HepG2 (cell line): ENCODE measurements around the gene CDH13. TPM values are rescaled to one million over a fixed set of nuclear protein-coding genes. Genes with fewer than 3 reads are reported as not detected.

ENCODE experiments used
- ATAC-seq: fragments of 200-7000 bp; cut with Tn5 transposase; 3 replicates; pipeline ENCODE4 v1.9.1; 2020; ENCODE audit warnings: mild to moderate bottlenecking, moderate library complexity
- BruUV-seq: library from RNA; stranded (reverse); fragments of 400-500 nt; replicated peaks from 2 replicates; lab custom pipeline; 2021; lab: Mats Ljungman, UMichigan
- CTCF ChIA-PET: fragments of 300-600 bp; formaldehyde crosslinking; extraction: SDS; loops from one replicate; lab custom pipeline; 2021; ENCODE audit warnings: low total read pairs, inconsistent platforms, low intra/inter-chr PET ratio; lab: Yijun Ruan, JAX
- POLR2A ChIA-PET: fragments of 350-600 bp; sonication (Branson Sonifier 250); formaldehyde crosslinking; loops from one replicate; lab custom pipeline; 2020; ENCODE audit warnings: antibody characterized with exemption, inconsistent platforms; lab: Yijun Ruan, JAX
- DNase-seq: peaks from one replicate; pipeline ENCODE4 v3.0.0-alpha.2; 2015; ENCODE audit warnings: low spot score
- FAIRE-seq: peaks from 3 replicates; lab custom pipeline; 2011; peaks lifted over from hg19 to GRCh38; lab: Jason Lieb, UNC
- H2AFZ ChIP-seq: one replicate; pipeline ENCODE4 v1.6.1; 2011; ENCODE audit warnings: low read length, inconsistent platforms
- H3K27ac ChIP-seq: fragments of 300-600 bp; 3 replicates; pipeline ENCODE4 v1.8.0; 2011; ENCODE audit warnings: mixed run types, mild to moderate bottlenecking, mixed read lengths, low read length, inconsistent platforms; ENCODE audit not compliant: insufficient read depth; ENCODE audit errors: extremely low read length
- H3K27me3 ChIP-seq, 2 experiments: fragments of 200-600 bp in 1 of 2; 2 replicates in 1 of 2; 3 replicates in 1 of 2; pipeline versions ENCODE4 v1.6.0 to v1.8.0; 2011; ENCODE audit warnings: low read length in 2 of 2, mild to moderate bottlenecking in 2 of 2, moderate library complexity in 2 of 2, inconsistent platforms in 1 of 2; ENCODE audit not compliant: insufficient read depth in 2 of 2, control insufficient read depth in 1 of 2
- H3K36me3 ChIP-seq, 2 experiments: fragments of 200-600 bp in 1 of 2; replicated peaks in 1 of 2; 2 replicates in 1 of 2; 3 replicates in 1 of 2; pipeline versions ENCODE4 v1.5.1 to v1.8.0; 2011; ENCODE audit warnings: low read length in 2 of 2, inconsistent platforms in 1 of 2; ENCODE audit not compliant: insufficient read depth in 2 of 2, control insufficient read depth in 1 of 2
- H3K4me1 ChIP-seq: 2 replicates; pipeline ENCODE4 v1.5.1; 2012; ENCODE audit warnings: low read length, inconsistent platforms; ENCODE audit not compliant: insufficient read depth
- H3K4me2 ChIP-seq: 2 replicates; pipeline ENCODE4 v1.6.0; 2011; ENCODE audit warnings: low read depth, low read length, inconsistent platforms
- H3K4me3 ChIP-seq, 3 experiments: fragments of 200-600 bp in 1 of 3; sonication (generic), shearing (Covaris generic) in 1 of 3; replicated peaks in 1 of 3; 2 replicates each; pipeline ENCODE4 v1.5.1; 2011 to 2016; ENCODE audit warnings: low read length in 3 of 3, inconsistent platforms in 2 of 3, low read depth in 2 of 3, mild to moderate bottlenecking in 2 of 3, control low read depth in 1 of 3, mixed read lengths in 1 of 3; ENCODE audit not compliant: insufficient read depth in 1 of 3
- H3K79me2 ChIP-seq: one replicate; pipeline ENCODE4 v1.6.1; 2011; ENCODE audit warnings: low read length, inconsistent platforms; ENCODE audit not compliant: insufficient read depth
- H3K9ac ChIP-seq: 2 replicates; pipeline ENCODE4 v1.6.0; 2011; ENCODE audit warnings: mild to moderate bottlenecking, low read depth, low read length, inconsistent platforms; ENCODE audit not compliant: insufficient read depth
- H3K9me3 ChIP-seq: 2 replicates; pipeline ENCODE4 v1.5.1; 2012; ENCODE audit warnings: mild to moderate bottlenecking, low read length
- H4K20me1 ChIP-seq: 2 replicates; pipeline ENCODE4 v1.6.0; 2011; ENCODE audit warnings: inconsistent platforms, mild to moderate bottlenecking, low read length, moderate library complexity; ENCODE audit not compliant: insufficient read depth
- ATF7 ChIP-seq, 2 experiments: fragments of 450-650 bp in 1 of 2; sonication (generic) in 1 of 2; formaldehyde crosslinking in 1 of 2; IDR thresholded peaks; 2 replicates each; pipeline versions ENCODE4 v1.4.0 to v1.6.1; 2016 to 2020; ENCODE audit warnings: antibody characterized with exemption in 1 of 2, mild to moderate bottlenecking in 1 of 2, missing genetic modification reagents in 1 of 2
- ELF4 ChIP-seq: sonication (generic); formaldehyde crosslinking; IDR thresholded peaks from 2 replicates; pipeline ENCODE4 v1.5.0; 2020; ENCODE audit warnings: missing genetic modification reagents, mild to moderate bottlenecking, moderate library complexity, borderline replicate concordance
- GZF1 ChIP-seq: sonication (generic); formaldehyde crosslinking; IDR thresholded peaks from 2 replicates; pipeline ENCODE4 v1.5.1; 2020; ENCODE audit warnings: mild to moderate bottlenecking, missing genetic modification reagents
- NFE2L2 ChIP-seq: fragments of 150-350 bp; IDR thresholded peaks from 2 replicates; pipeline ENCODE4 v1.6.1; 2014; ENCODE audit warnings: low read length
- SRF ChIP-seq: IDR thresholded peaks from 2 replicates; pipeline ENCODE4 v1.6.1; 2011; ENCODE audit warnings: mild to moderate bottlenecking, low read depth, low read length, moderate library complexity
- ZBTB40 ChIP-seq, 2 experiments: fragments of 450-650 bp in 1 of 2; sonication (generic) in 1 of 2; formaldehyde crosslinking in 1 of 2; IDR thresholded peaks; 2 replicates each; pipeline versions ENCODE4 v1.6.1 to v1.8.0; 2016 to 2022; ENCODE audit warnings: antibody characterized with exemption in 1 of 2, mild to moderate bottlenecking in 1 of 2, missing genetic modification reagents in 1 of 2
- ZNF383 ChIP-seq: sonication (generic); formaldehyde crosslinking; IDR thresholded peaks from 2 replicates; pipeline ENCODE4 v1.4.0; 2020; ENCODE audit warnings: missing genetic modification reagents, mild to moderate bottlenecking, borderline replicate concordance
- ZNF564 ChIP-seq: sonication (generic); formaldehyde crosslinking; IDR thresholded peaks from 2 replicates; pipeline ENCODE4 v1.8.1; 2023; ENCODE audit warnings: mild to moderate bottlenecking, missing genetic modification reagents
- ZNF572 ChIP-seq: sonication (generic); formaldehyde crosslinking; IDR thresholded peaks from 2 replicates; pipeline ENCODE4 v1.5.1; 2020; ENCODE audit warnings: mild to moderate bottlenecking, missing genetic modification reagents
- ZNF780A ChIP-seq: sonication (generic); formaldehyde crosslinking; IDR thresholded peaks from 2 replicates; pipeline ENCODE4 v1.8.0; 2022; ENCODE audit warnings: mild to moderate bottlenecking, missing genetic modification reagents, moderate library complexity
- WGBS: methylation state at CpG from one replicate; pipeline ENCODE4 v1.1.6; 2017; ENCODE audit warnings: low lambda C conversion rate; 5-methylcytosine and 5-hydroxymethylcytosine counted together
- in situ Hi-C: cut with HindIII; loops from 2 replicates; pipeline ENCODE4 v1.10.0; 2017; ENCODE audit warnings: low pct_unique_long_range_greater_than_20kb; ENCODE audit not compliant: extremely low pct_ligation_motif_present
- intact Hi-C: fragments of 100-400 bp; cut with micrococcal nuclease; formaldehyde crosslinking; loops from one replicate; pipeline ENCODE4 v1.10.0; 2022; ENCODE audit not compliant: unreplicated experiment
- polyA plus RNA-seq, 8 experiments: library from polyadenylated mRNA; depleted of rRNA in 3 of 8; stranded (reverse) in 7 of 8; unstranded in 1 of 8; fragments of >200 nt; fragmentation: Illumina TruSeq in 4 of 8; extraction: Trizol in 4 of 8; gene quantifications; 2 replicates each; pipeline versions ENCODE4 v1.2.1 to v1.2.3, GENCODE V29; 2011 to 2016; ENCODE audit warnings: low read depth in 4 of 8, missing spikeins in 1 of 8, mixed read lengths in 1 of 8; ENCODE audit not compliant: insufficient read depth in 1 of 8
- total RNA-seq, 5 experiments: library from RNA; depleted of rRNA; stranded (reverse); fragments of >200 nt; fragmentation: Illumina TruSeq; extraction: Trizol; gene quantifications; 2 replicates each; pipeline ENCODE4 v1.2.3, GENCODE V29; 2016; ENCODE audit warnings: low read depth in 1 of 5

Gene CDH13
- total and polyA plus RNA-seq, 2 of the 13 experiments (the other 11 are each of a cell fraction or from before 2014, with no cell fraction given) = not detected

DNA sequence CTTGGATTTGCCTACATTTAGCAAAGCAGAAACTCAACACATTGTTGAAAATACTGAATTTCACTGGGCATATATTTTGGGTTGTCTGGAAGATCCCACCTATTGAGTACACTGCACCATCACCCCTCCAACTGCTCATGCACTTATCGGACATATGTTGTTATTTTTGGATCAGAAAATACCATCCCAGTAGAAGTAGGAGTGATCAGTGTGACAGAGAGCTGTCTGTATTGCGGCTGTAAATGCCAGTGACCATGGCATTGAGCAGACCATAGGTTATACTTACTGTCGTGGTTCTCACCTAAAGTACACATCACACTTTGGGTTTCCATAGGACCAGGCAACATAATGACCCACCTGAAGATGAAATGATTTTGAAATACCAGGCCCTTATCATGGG is 264.7 kb downstream of the CDH13 start (continued):
- TF ChIP-seq ZBTB40 (IDR thresholded peaks at IDR 0.05) (no peak), ZBTB40 (CRISPR knock-in tag; IDR thresholded peaks at IDR 0.05) (no peak), GZF1 (CRISPR knock-in tag) (no peak), ZNF383 (CRISPR knock-in tag) (no peak)

GRCh38 chr16:82891918-82892317 is 265.1 kb downstream of the CDH13 start:
- H3K4me3 ChIP-seq = no peak overlapping the region

More at GRCh38 chr16:82891918-82892317, 265.1 kb downstream of the CDH13 start:
- ChIA-PET CTCF (no interaction called here), POLR2A (no interaction called here)
- H3K4me1 ChIP-seq = no peaks in the 10 kb centered on the region
- TF ChIP-seq ZNF572 (CRISPR knock-in tag) = no peak
- no peak for TF ChIP-seq ATF7 (IDR thresholded peaks at IDR 0.05)
- no peak for TF ChIP-seq ATF7 (CRISPR knock-in tag; IDR thresholded peaks at IDR 0.05)
- TF ChIP-seq SRF = no peak
- TF ChIP-seq ZNF564 (CRISPR knock-in tag) = no peak
- no peak for TF ChIP-seq ELF4 (CRISPR knock-in tag)
- TF ChIP-seq ZNF780A (CRISPR knock-in tag) = no peak
- no peak for TF ChIP-seq NFE2L2
- no peak overlapping the region for H2AFZ ChIP-seq
- no peaks in the 10 kb centered on the region for H4K20me1 ChIP-seq
- H3K9me3 ChIP-seq = peaks cover 23% of the 10 kb centered on the region; the same call in 1 of the 2 replicates
- in situ Hi-C loops (no loop called here), intact Hi-C loops (no loop called here)
- ATAC-seq = no peak
- H3K9ac ChIP-seq = no peak overlapping the region
- no peak for FAIRE-seq
- H3K36me3 ChIP-seq = no peaks in the 10 kb centered on the region
- no peaks in the 10 kb centered on the region for H3K27me3 ChIP-seq
- H3K4me2 ChIP-seq = no peak overlapping the region
- H3K27ac ChIP-seq = no peak overlapping the region
- WGBS = 5% methylated on average over 3 of the region's 3 CpGs
- no TSS peak for BruUV-seq
- DNase-seq = no peak
- H3K79me2 ChIP-seq = no peaks in the 10 kb centered on the region
